Measurements from ENCODE around the gene BCO2.

- TF ChIP-seq CTCF (IDR thresholded peaks at IDR 0.05; ENCODE audit: insufficient read depth, low read length) (no peak), REST (IDR thresholded peaks at IDR 0.05; ENCODE audit: insufficient replicate concordance, low read depth) (no peak)
These were observed 42.6 kb upstream of the BCO2 start for GRCh38 chr11:112132737-112133136.
